H1 (cell line): ENCODE measurements around the gene RASD1. TPM values are rescaled to one million over a fixed set of nuclear protein-coding genes. Genes with fewer than 3 reads are reported as not detected.

ENCODE experiments used
- CTCF ChIA-PET: fragments of 300-600 bp; sonication (Branson Sonifier 250); formaldehyde crosslinking; loops from one replicate; lab custom pipeline; 2021; ENCODE audit not compliant: partially characterized antibody; lab: Charles Lee
- POLR2A ChIA-PET: fragments of 300-600 bp; sonication (Branson Sonifier 250); formaldehyde crosslinking; loops from one replicate; lab custom pipeline; 2021; ENCODE audit warnings: inconsistent platforms; ENCODE audit not compliant: partially characterized antibody; lab: Charles Lee
- DNase-seq, 2 experiments: peaks; one replicate each; pipeline versions ENCODE4 v3.0.0 to v3.0.0-alpha.2; 2010 to 2022; ENCODE audit warnings: low spot score in 2 of 2, low read depth in 1 of 2, mixed read lengths in 1 of 2
- FAIRE-seq: peaks from 2 replicates; lab custom pipeline; 2011; peaks lifted over from hg19 to GRCh38; lab: Jason Lieb, UNC
- H2AFZ ChIP-seq: 2 replicates; pipeline ENCODE4 v1.8.1; 2012; ENCODE audit warnings: low read length, inconsistent platforms
- H2AK5ac ChIP-seq: 2 replicates; pipeline ENCODE4 v1.6.1; 2013; ENCODE audit warnings: low read depth, low read length
- H2BK120ac ChIP-seq: replicated peaks from 2 replicates; pipeline ENCODE3; 2013; ENCODE audit warnings: low read depth, low read length, inconsistent platforms
- H2BK12ac ChIP-seq: 2 replicates; pipeline ENCODE4 v1.6.1; 2013; ENCODE audit warnings: low read depth, low read length
- H2BK15ac ChIP-seq: 2 replicates; pipeline ENCODE4 v1.6.1; 2013; ENCODE audit warnings: low read length
- H2BK20ac ChIP-seq: 2 replicates; pipeline ENCODE4 v1.6.1; 2013; ENCODE audit warnings: low read length
- H2BK5ac ChIP-seq: 2 replicates; pipeline ENCODE4 v1.6.1; 2013; ENCODE audit warnings: low read depth, low read length
- H3K14ac ChIP-seq: 2 replicates; pipeline ENCODE4 v1.6.1; 2013; ENCODE audit warnings: inconsistent platforms; ENCODE audit not compliant: insufficient read length
- H3K18ac ChIP-seq: 2 replicates; pipeline ENCODE4 v1.6.1; 2013; ENCODE audit warnings: low read length; ENCODE audit errors: extremely low read depth
- H3K23ac ChIP-seq: 2 replicates; pipeline ENCODE4 v1.6.1; 2013; ENCODE audit warnings: inconsistent platforms; ENCODE audit not compliant: insufficient read length
- H3K23me2 ChIP-seq: 2 replicates; pipeline ENCODE4 v1.6.1; 2013; ENCODE audit warnings: low read depth, low read length
- H3K27ac ChIP-seq: 2 replicates; pipeline ENCODE4 v1.6.1; 2011; ENCODE audit warnings: low read depth, low read length, inconsistent platforms
- H3K27me3 ChIP-seq, 4 experiments: replicated peaks in 1 of 4; 1 replicate in 1 of 4; 2 replicates in 3 of 4; pipeline versions ENCODE4 v1.6.1 to v1.8.1; 2011 to 2013; ENCODE audit warnings: low read length in 3 of 4, mild to moderate bottlenecking in 3 of 4, inconsistent platforms in 2 of 4, mixed read lengths in 2 of 4, moderate library complexity in 1 of 4; ENCODE audit not compliant: control insufficient read depth in 3 of 4, insufficient read depth in 3 of 4; ENCODE audit errors: extremely low read depth in 1 of 4
- H3K36me3 ChIP-seq, 4 experiments: 2 replicates each; pipeline versions ENCODE4 v1.6.1 to v1.8.1; 2011 to 2013; ENCODE audit warnings: mild to moderate bottlenecking in 4 of 4, low read length in 3 of 4, moderate library complexity in 2 of 4, control low read depth in 1 of 4, inconsistent platforms in 1 of 4; ENCODE audit not compliant: insufficient read depth in 4 of 4, control insufficient read depth in 2 of 4
- H3K4ac ChIP-seq: replicated peaks from 2 replicates; pipeline ENCODE3; 2013; ENCODE audit warnings: low read length, low read depth, mixed read lengths, inconsistent platforms; ENCODE audit not compliant: insufficient read length
- H3K4me1 ChIP-seq, 4 experiments: replicated peaks in 1 of 4; 1 replicate in 1 of 4; 2 replicates in 3 of 4; pipeline versions ENCODE4 v1.6.1 to v1.8.1; 2011 to 2013; ENCODE audit warnings: low read length in 3 of 4, inconsistent platforms in 2 of 4, mixed read lengths in 1 of 4; ENCODE audit not compliant: insufficient read depth in 4 of 4, control insufficient read depth in 3 of 4
- H3K4me2 ChIP-seq, 2 experiments: 2 replicates each; pipeline versions ENCODE4 v1.6.1 to v1.8.1; 2011 to 2013; ENCODE audit warnings: low read depth in 2 of 2, low read length in 2 of 2, control low read depth in 1 of 2, inconsistent platforms in 1 of 2, mild to moderate bottlenecking in 1 of 2; ENCODE audit not compliant: insufficient read depth in 1 of 2
- H3K4me3 ChIP-seq, 4 experiments: fragments of 200-600, 300-600 bp in 1 of 4; sonication (generic), shearing (Covaris generic), sonication (Bioruptor Twin) in 1 of 4; 2 replicates each; pipeline versions ENCODE4 v1.5.1 to v1.8.1; 2011 to 2016; ENCODE audit warnings: low read length in 4 of 4, low read depth in 3 of 4, control low read depth in 2 of 4, inconsistent platforms in 2 of 4, mild to moderate bottlenecking in 2 of 4, mixed read lengths in 1 of 4, moderate library complexity in 1 of 4; ENCODE audit not compliant: insufficient read depth in 2 of 4; ENCODE audit errors: extremely low read depth in 1 of 4
- H3K56ac ChIP-seq: replicated peaks from 2 replicates; pipeline ENCODE3; 2013; ENCODE audit warnings: low read depth, mild to moderate bottlenecking, mixed read lengths, low read length, inconsistent platforms; ENCODE audit not compliant: insufficient read length
- H3K79me1 ChIP-seq: 2 replicates; pipeline ENCODE4 v1.6.1; 2013; ENCODE audit warnings: low read depth, low read length, control low read depth
- H3K79me2 ChIP-seq, 2 experiments: 2 replicates each; pipeline versions ENCODE4 v1.6.1 to v1.8.1; 2012 to 2013; ENCODE audit warnings: low read length in 2 of 2, mild to moderate bottlenecking in 2 of 2, inconsistent platforms in 1 of 2; ENCODE audit not compliant: insufficient read depth in 2 of 2, control insufficient read depth in 1 of 2
- H3K9ac ChIP-seq, 4 experiments: replicated peaks in 1 of 4; 1 replicate in 1 of 4; 2 replicates in 3 of 4; pipeline versions ENCODE4 v1.6.1 to v1.8.1; 2011 to 2013; ENCODE audit warnings: low read depth in 3 of 4, low read length in 3 of 4, control low read depth in 2 of 4, mild to moderate bottlenecking in 2 of 4, moderate library complexity in 2 of 4, inconsistent platforms in 1 of 4; ENCODE audit errors: extremely low read depth in 1 of 4
- H3K9me3 ChIP-seq, 2 experiments: 2 replicates each; pipeline versions ENCODE4 v1.6.1 to v1.8.1; 2012 to 2013; ENCODE audit warnings: mild to moderate bottlenecking in 2 of 2, moderate library complexity in 2 of 2, control low read depth in 1 of 2, inconsistent platforms in 1 of 2, low read depth in 1 of 2, low read length in 1 of 2, mixed read lengths in 1 of 2; ENCODE audit not compliant: insufficient read depth in 2 of 2
- H4K20me1 ChIP-seq, 2 experiments: replicated peaks in 1 of 2; 2 replicates each; pipeline versions ENCODE3 to v1.8.1; 2011 to 2013; ENCODE audit warnings: inconsistent platforms in 2 of 2, low read length in 2 of 2, mild to moderate bottlenecking in 1 of 2; ENCODE audit not compliant: insufficient read depth in 2 of 2, control insufficient read depth in 1 of 2
- H4K5ac ChIP-seq: 2 replicates; pipeline ENCODE4 v1.6.1; 2013; ENCODE audit warnings: low read length, low read depth, mixed read lengths, inconsistent platforms; ENCODE audit not compliant: insufficient read length
- H4K8ac ChIP-seq: 2 replicates; pipeline ENCODE4 v1.8.0; 2013; ENCODE audit warnings: mild to moderate bottlenecking, moderate library complexity, low read length, inconsistent platforms; ENCODE audit not compliant: insufficient read depth; ENCODE audit errors: extremely low read depth
- H4K91ac ChIP-seq: replicated peaks from 2 replicates; pipeline ENCODE3; 2013; ENCODE audit warnings: low read length, mixed read lengths, inconsistent platforms; ENCODE audit not compliant: insufficient read length
- SIRT6 ChIP-seq: IDR thresholded peaks from one replicate; pipeline ENCODE4 v1.7.1; 2012; ENCODE audit warnings: low read length, inconsistent platforms
- TAF1 ChIP-seq: IDR thresholded peaks from 2 replicates; pipeline ENCODE4 v1.6.1; 2011; ENCODE audit warnings: mild to moderate bottlenecking, low read depth, low read length
- YY1 ChIP-seq: IDR thresholded peaks from 2 replicates; pipeline ENCODE4 v1.6.1; 2011; ENCODE audit warnings: low read depth, mild to moderate bottlenecking, low read length
- WGBS, 2 experiments: shearing (Covaris generic) in 1 of 2; methylation state at CpG; one replicate each; pipeline versions ENCODE4 v1.1.6 to v1.1.7; 2013 to 2015; ENCODE audit warnings: low lambda C conversion rate in 2 of 2, mixed read lengths in 2 of 2, inconsistent platforms in 1 of 2, low coverage in 1 of 2, missing lambda C conversion rate in 1 of 2; ENCODE audit not compliant: insufficient replicate concordance in 2 of 2, insufficient coverage in 1 of 2, insufficient read length in 1 of 2; ENCODE audit errors: extremely low coverage in 1 of 2, missing lambda C conversion rate in 1 of 2; 5-methylcytosine and 5-hydroxymethylcytosine counted together
- polyA plus RNA-seq, 7 experiments: library from polyadenylated mRNA; depleted of rRNA in 3 of 7; stranded (reverse) in 5 of 7; unstranded in 2 of 7; fragments of >200 nt in 5 of 7; fragments of 200-250 nt in 2 of 7; gene quantifications; 1 replicate in 5 of 7; 2 replicates in 1 of 7; 4 replicates in 1 of 7; pipeline versions ENCODE4 v1.2.1 to v1.2.3, GENCODE V29; 2011 to 2013; ENCODE audit warnings: missing spikeins in 2 of 7, mixed read lengths in 2 of 7
- total RNA-seq: library from RNA; stranded (reverse); fragmentation: NEBNext Ultra II Directional; extraction: Animal tissue kit (Norgen Biotek cat#: 25700); gene quantifications from 2 replicates; pipeline ENCODE4 v1.2.1, GENCODE V29; 2021

The RASD1 gene
- total and polyA plus RNA-seq, 2 of the 8 experiments (the other 6 are each of a cell fraction or from before 2014, with no cell fraction given): 2.3 to 2.6 TPM

DNA sequence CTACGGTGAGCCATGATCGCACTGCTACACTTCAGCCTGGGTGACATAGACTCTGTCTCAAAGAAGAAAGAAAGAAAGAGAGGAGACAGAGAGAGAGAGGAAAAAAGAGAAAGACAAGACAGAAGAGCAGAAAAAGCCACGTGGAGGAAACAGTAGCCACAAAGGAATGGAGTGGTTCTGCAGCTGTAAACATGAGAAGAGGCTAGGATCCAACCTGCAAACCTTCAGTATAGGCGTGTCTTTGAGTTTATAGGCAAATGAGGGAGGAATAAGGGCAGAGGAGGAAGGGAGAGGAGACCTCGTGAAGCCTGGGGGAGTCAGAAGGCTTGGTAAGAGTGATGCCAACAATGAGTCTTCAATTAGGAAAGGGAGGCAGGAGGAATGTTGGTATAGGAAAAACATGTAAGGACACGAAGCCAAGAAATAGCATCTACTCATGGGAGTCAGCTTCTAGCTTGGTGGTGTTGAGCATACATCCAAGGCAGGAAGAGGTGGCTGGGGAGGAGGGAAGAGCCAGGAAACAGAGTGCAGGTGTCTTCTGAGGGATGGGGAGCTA, 15.5 kb downstream of the RASD1 start:
- no peak overlapping the region for H3K4ac ChIP-seq
- no peak overlapping the region for H3K4me2 ChIP-seq
- peaks cover 0 to 6% of the 10 kb centered on the region in 2 experiments for H4K20me1 ChIP-seq
- no peak overlapping the region for H3K14ac ChIP-seq
- ChIA-PET POLR2A (interaction anchor here (0.6 to 0.9 kb wide), 3 partner anchors 15 to 18 kb away, joined by 3 read pairs; no protein-coding TSS in a partner anchor), CTCF (interaction anchor here (0.6 to 1.6 kb wide), 8 partner anchors 8 to 386 kb away, joined by 3 to 5 read pairs (median 4); no protein-coding TSS in a partner anchor)
- H3K23ac ChIP-seq: no peak overlapping the region
- H2AK5ac ChIP-seq: no peak overlapping the region
- no peak overlapping the region for H2AFZ ChIP-seq
- H3K18ac ChIP-seq: no peak overlapping the region; the same call in 1 of the 2 replicates
- TF ChIP-seq YY1 (no peak), TAF1 (no peak), SIRT6 (no peak)
- no peak overlapping the region for H3K56ac ChIP-seq
- peaks cover 5 to 71% of the 10 kb centered on the region in 2 experiments for H3K79me2 ChIP-seq
- peaks cover 0 to 5% (median 1%) of the 10 kb centered on the region in 4 experiments; a peak in 1 of 7 replicates for H3K4me1 ChIP-seq
- no peaks in the 10 kb centered on the region; a peak in 1 of 7 replicates for H3K27me3 ChIP-seq
- no peak overlapping the region for H2BK15ac ChIP-seq
- H3K79me1 ChIP-seq: peaks cover 15% of the 10 kb centered on the region
- no peak for DNase-seq
- H2BK5ac ChIP-seq: no peak overlapping the region
- no peak overlapping the region for H4K5ac ChIP-seq
- H2BK20ac ChIP-seq: no peak overlapping the region
- no peak overlapping the region for H4K8ac ChIP-seq
- no peak overlapping the region for H4K91ac ChIP-seq
- WGBS, 2 experiments: 87% methylated on average over 6 of the region's 6 CpGs; no CpG with 5 or more reads in 1 of the 2 experiments
- H2BK12ac ChIP-seq: no peak overlapping the region
- FAIRE-seq: no peak
- H3K9ac ChIP-seq: no peak overlapping the region
- H3K36me3 ChIP-seq: peaks cover 0 to 3% (median 0%) of the 10 kb centered on the region in 4 experiments; a peak in 3 of 8 replicates
- no peak overlapping the region for H3K27ac ChIP-seq
- H3K9me3 ChIP-seq: no peaks in the 10 kb centered on the region
- peaks cover 6% of the 10 kb centered on the region; the same call in 1 of the 2 replicates for H3K23me2 ChIP-seq
- no peak overlapping the region for H3K4me3 ChIP-seq
- no peak overlapping the region for H2BK120ac ChIP-seq
